C4-2B (cell line): ENCODE data around the gene MDFI.

Source experiments
- H3K27ac ChIP-seq: fragments of 450-650 bp; 2 replicates; pipeline ENCODE4 v1.5.1; 2017
- ZFX ChIP-seq: fragments of 450-650 bp; IDR thresholded peaks from 2 replicates; pipeline ENCODE4 v1.6.1; 2017
- TF ChIP-seq, protein P1 (sequence below): fragments of 450-650 bp; conservative IDR thresholded peaks from 2 replicates; pipeline ENCODE4 v1.5.1; 2017; ENCODE audit warnings: mild to moderate bottlenecking

Gene MDFI

DNA sequence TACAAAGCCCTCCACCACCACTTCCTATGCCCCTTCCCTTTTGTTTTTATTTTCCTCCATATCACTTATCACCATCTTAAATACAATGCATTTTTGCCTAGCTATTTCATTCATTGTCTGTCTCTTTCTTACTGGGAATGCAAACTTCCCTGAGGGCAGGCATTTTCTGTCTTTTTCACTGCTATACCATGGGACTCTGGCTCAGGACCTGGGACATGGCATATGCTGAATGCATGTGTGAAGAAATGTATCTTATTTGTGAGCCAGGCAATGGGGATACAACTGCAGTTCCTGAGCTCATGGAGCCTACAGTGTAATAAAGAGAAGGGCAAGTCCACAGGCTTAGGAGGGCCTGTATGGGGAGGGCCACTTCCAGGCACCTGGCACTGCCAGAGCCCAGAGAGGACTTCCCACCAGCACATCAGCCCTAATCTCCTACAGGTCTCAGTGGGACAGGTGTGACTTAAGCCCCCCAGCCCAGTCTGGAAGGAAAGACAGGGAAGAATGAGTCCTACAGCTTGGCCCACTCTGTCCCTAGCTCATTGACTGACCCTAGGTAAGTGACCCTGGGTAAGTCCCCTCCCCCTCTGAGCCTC lies 53.9 kb downstream of the MDFI start:
- TF ChIP-seq, protein P1, sequence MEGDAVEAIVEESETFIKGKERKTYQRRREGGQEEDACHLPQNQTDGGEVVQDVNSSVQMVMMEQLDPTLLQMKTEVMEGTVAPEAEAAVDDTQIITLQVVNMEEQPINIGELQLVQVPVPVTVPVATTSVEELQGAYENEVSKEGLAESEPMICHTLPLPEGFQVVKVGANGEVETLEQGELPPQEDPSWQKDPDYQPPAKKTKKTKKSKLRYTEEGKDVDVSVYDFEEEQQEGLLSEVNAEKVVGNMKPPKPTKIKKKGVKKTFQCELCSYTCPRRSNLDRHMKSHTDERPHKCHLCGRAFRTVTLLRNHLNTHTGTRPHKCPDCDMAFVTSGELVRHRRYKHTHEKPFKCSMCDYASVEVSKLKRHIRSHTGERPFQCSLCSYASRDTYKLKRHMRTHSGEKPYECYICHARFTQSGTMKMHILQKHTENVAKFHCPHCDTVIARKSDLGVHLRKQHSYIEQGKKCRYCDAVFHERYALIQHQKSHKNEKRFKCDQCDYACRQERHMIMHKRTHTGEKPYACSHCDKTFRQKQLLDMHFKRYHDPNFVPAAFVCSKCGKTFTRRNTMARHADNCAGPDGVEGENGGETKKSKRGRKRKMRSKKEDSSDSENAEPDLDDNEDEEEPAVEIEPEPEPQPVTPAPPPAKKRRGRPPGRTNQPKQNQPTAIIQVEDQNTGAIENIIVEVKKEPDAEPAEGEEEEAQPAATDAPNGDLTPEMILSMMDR: no peak
- no peak for TF ChIP-seq ZFX

GRCh38 chr6:41692730-41693129 lies 54.5 kb downstream of the MDFI start:
- TF ChIP-seq ZFX: no peak
- TF ChIP-seq, protein P1: no peak
- H3K27ac ChIP-seq: no peak overlapping the region

More for the DNA sequence above, 53.9 kb downstream of the MDFI start:
- no peak overlapping the region for H3K27ac ChIP-seq

DNA sequence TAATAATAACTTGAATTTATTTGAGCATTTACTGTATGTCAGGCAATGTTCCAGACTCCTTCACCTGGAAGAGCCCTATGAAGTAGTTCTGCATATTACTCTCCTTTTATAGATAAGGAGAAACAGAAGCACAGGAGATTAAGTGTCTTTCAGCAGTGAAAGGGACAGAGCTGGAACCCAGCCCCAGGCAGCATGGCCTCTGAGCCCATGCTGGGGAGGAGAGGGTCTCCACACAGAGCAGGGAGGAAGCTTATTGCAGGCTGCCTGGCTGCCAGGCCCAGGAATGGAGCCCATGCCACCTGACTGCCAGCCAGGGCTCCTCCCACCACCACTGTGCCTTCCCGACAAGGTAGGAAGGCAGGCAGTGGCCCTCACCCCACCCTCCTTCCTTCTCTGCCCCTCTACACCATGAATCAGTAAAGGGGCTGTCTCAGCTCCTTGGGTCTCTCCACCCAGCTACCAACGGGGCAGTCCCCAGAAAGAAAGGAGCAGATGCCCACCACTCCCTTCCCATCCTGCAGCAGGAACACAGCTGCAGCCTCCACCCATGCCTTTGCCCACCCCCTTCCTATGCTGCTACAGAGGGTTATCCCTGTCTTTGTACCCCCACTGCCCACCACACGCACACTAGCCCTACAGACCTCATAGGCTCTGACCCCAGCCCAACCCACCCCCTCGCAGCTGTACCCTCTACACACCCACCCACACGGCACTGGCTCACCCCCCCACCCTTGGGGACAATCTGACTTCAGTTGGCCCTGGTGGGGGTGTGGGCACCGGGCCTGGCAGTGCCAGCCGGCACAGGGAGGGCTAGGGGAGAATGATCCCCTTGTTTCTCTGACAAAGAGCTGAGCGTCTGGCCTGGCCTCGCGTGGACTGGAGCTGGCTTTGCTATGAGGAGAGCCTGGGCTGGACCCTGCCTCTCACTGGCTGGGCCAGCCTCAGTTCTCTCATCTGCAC lies 55.3 kb downstream of the MDFI start:
- no peak overlapping the region for H3K27ac ChIP-seq
- TF ChIP-seq ZFX: no peak
- TF ChIP-seq, protein P1: no peak

DNA sequence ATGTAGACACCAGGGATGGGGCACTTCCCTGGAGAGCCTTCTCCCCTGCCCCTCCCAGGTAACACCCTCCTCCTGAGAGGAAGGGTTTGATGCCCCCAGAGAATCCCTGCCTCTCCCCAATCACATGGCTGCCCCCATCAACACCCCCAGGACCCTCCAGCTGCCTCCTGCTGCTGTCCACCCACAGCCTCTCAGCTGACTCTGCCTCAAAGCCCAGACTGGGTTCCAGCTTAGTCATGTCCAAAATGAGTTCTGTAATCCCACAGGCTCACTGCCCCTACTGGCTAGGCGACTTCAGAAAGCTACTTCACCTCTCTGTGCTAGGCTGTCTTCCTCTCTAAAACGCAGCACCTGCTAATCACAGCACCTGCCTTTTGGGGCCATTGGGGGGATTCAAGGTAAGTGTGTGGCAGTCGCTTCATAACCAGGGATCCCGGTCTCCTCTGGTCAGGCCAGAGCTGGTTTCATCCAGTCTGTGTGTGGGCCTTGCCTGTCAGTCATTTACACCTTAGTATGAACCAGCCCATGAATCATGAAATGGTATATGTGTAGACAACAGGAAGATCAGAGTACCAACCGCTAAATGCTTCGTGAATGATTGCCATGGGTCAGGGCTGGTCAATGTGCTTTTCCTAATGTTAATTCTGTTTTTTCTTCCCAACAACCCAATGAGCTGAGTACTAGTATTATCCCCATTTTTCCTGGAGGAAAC lies 56.7 kb downstream of the MDFI start:
- no peak overlapping the region for H3K27ac ChIP-seq
- TF ChIP-seq, protein P1: no peak
- TF ChIP-seq ZFX: no peak

GRCh38 chr6:41695825-41696224 lies 57.6 kb downstream of the MDFI start:
- TF ChIP-seq, protein P1: no peak
- TF ChIP-seq ZFX: no peak
- no peak overlapping the region for H3K27ac ChIP-seq

DNA sequence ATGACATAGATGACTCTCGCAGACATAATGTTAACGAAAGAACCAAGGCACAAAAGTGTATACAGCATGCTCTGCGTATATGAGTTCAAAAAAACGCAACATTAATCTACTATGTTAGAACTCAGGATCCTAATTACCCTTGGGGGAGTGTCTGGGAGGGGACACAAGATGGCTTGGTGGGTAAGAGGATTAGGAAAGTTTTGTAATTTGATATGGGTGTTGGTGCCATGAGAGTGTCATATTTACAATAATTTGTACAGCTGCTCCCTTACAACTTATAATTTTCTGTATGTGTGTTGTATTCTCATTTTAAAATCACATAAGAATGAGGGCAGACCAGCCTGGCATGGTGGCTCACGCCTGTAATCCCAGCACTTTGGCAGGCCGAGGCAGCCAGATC lies 58.5 kb downstream of the MDFI start:
- TF ChIP-seq, protein P1: no peak
- no peak for TF ChIP-seq ZFX
- H3K27ac ChIP-seq: no peak overlapping the region
